ENCODE measurements around the gene ABCC1. TPM values are rescaled to one million over a fixed set of nuclear protein-coding genes. Genes with fewer than 3 reads are reported as not detected.

ABCC1 gene
- polyA plus RNA-seq, 1 of the 3 experiments (the other 2 are of a cell fraction) = 23.7 TPM

- H3K4me2 ChIP-seq = no peak overlapping the region
- H3K4me1 ChIP-seq (ENCODE audit: control insufficient read depth in 1 of 2, insufficient read depth in 2 of 2, low read depth in 1 of 2, low read length in 1 of 2) = no peaks in the 10 kb centered on the region
- no peaks in the 10 kb centered on the region for H3K27me3 ChIP-seq (ENCODE audit: insufficient read depth)
- H3F3A ChIP-seq (replicated peaks; ENCODE audit: insufficient read depth) = peaks cover 1% of the 10 kb centered on the region
- no peak overlapping the region for H3K9ac ChIP-seq
- peaks cover 98% of the 10 kb centered on the region for H3K79me2 ChIP-seq (ENCODE audit: insufficient read depth)
- peaks cover 3% of the 10 kb centered on the region; the same call in 1 of the 2 replicates for H4K20me1 ChIP-seq (ENCODE audit: insufficient read depth)
- no peak for DNase-seq
- peaks cover 8% of the 10 kb centered on the region; the same call in 1 of the 2 replicates for H3K9me3 ChIP-seq
- ChIA-PET CTCF (interaction anchor here (1.5 kb wide), 1 partner anchor 9 kb away, joined by 4 read pairs; no protein-coding TSS in a partner anchor), POLR2A (no interaction called here)
- WGBS (ENCODE audit: low lambda C conversion rate) = 93% methylated on average over 6 of the region's 7 CpGs
- H3K4me3 ChIP-seq (ENCODE audit: low read depth in 2 of 2, low read length in 1 of 2) = no peak overlapping the region
- H2AFZ ChIP-seq (ENCODE audit: low read depth) = no peak overlapping the region
- no peaks in the 10 kb centered on the region for H3K9me2 ChIP-seq
- no peak overlapping the region for H3K27ac ChIP-seq (ENCODE audit: low read depth in 2 of 2, low read length in 1 of 2)
- no peak for TF ChIP-seq ELF1 (IDR thresholded peaks at IDR 0.05)
- TF ChIP-seq RFX5 (IDR thresholded peaks at IDR 0.05; ENCODE audit: low read length) = no peak
- TF ChIP-seq MAX (IDR thresholded peaks at IDR 0.05; ENCODE audit: low read depth) = no peak
- no peak for TF ChIP-seq EZH2phosphoT487 (IDR thresholded peaks at IDR 0.05; ENCODE audit: borderline replicate concordance, low read depth)
- TF ChIP-seq FOXM1 (IDR thresholded peaks at IDR 0.05; ENCODE audit: low read depth) = no peak
- TF ChIP-seq TCF12 (IDR thresholded peaks at IDR 0.05) = no peak
- TF ChIP-seq CTCF (IDR thresholded peaks at IDR 0.05) = no peak
- no peak for TF ChIP-seq SMC3 (IDR thresholded peaks at IDR 0.05; ENCODE audit: low read depth, low read length)
- no peak for TF ChIP-seq RCOR1 (IDR thresholded peaks at IDR 0.05; ENCODE audit: low read length)
- no peak for TF ChIP-seq MEF2A (IDR thresholded peaks at IDR 0.05; ENCODE audit: borderline replicate concordance, low read depth)
- no peak for TF ChIP-seq NRF1 (IDR thresholded peaks at IDR 0.05; ENCODE audit: low read depth, low read length)
- TF ChIP-seq FOSL2 (IDR thresholded peaks at IDR 0.05; ENCODE audit: borderline replicate concordance, low read depth) = no peak
- no peak for TF ChIP-seq NFIC (IDR thresholded peaks at IDR 0.05; ENCODE audit: borderline replicate concordance)
- no peak for TF ChIP-seq TAF1 (IDR thresholded peaks at IDR 0.05; ENCODE audit: borderline replicate concordance, low read depth, low read length)
- no peak for TF ChIP-seq GATA2 (CRISPR knock-in tag; IDR thresholded peaks at IDR 0.05)
- no peak for TF ChIP-seq SIN3A (IDR thresholded peaks at IDR 0.05; ENCODE audit: borderline replicate concordance, low read depth, low read length)
- TF ChIP-seq PBX3 (IDR thresholded peaks at IDR 0.05) = no peak
- TF ChIP-seq RXRA (IDR thresholded peaks at IDR 0.05; ENCODE audit: borderline replicate concordance, low read depth) = no peak
- TF ChIP-seq FOXJ3 (CRISPR knock-in tag; IDR thresholded peaks at IDR 0.05) = no peak
- peaks cover 0 to 22% of the 10 kb centered on the region in 2 experiments for H3K36me3 ChIP-seq (replicated peaks in 1 of 2; ENCODE audit: control insufficient read depth in 1 of 2, insufficient read depth in 2 of 2, low read length in 1 of 2)
Observed at GRCh38 chr16:15976929-15977637, 27.7 kb downstream of the ABCC1 start.

All from SK-N-SH (cell line).